HUDEP-2 (cell line): Measurements from ENCODE around the gene GID4.
A peak's percentile ranks its signal among the peaks of the same experiment; 100 is the strongest.

ENCODE experiments used
- DNase-seq, 76 experiments: peaks; one replicate each; lab custom pipeline; 2025; ENCODE audit not compliant: unreplicated experiment in 76 of 76; lab: John Stamatoyannopoulos, UW

The GID4 gene

DNA sequence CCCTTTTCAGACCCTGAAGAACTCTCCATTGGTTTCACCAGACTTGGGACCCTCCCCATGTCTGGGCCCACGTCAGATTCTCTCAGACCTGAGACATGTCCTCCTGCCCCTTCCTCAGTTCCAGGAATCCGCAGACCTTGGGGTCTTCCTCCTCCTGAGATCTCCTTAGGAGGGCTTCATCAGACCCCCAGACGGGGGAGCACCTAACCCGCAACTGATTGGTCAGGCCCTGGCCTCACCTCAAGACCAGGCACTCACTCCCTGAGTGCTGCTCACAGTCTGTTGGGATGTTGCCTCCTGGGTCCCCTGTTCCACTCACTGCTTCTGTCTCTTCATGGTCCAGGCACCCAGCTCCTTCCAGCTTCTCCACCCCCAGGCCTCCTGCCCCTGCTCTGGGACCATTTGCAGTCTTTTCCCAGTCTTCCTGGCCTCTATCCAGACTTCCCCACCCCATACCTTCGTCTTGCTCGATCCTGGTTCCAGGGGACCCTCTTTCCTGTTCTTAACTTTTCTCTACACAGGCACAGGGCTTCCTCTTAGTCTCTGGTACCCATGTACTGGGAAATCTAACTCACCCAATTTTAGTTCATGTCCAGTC is 1.2 kb downstream of the GID4 start:
- peak in 7 of 76 experiments; percentile 3 to 27 (median 17) for DNase-seq

DNA sequence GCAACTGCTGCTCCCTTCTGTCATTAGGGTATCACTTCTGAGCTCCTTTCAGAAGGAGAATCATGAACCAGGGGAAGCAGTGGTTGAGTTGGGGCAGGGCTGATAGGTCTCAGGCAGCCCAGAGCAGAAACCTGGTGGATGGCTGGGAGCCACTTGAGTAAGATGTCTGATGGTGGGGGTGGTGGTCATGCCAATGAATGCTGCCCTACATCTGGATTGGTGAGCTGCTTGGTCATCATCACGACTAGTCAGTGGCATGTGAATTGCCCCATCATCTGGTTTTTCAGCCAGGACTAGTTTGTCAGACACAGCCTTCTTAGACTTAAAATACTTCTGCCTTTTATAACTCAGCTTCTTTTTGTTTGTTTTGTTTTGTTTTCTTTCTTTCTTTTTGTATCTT is 2.6 kb downstream of the GID4 start:
- peak in 45 of 76 experiments; percentile 8 to 61 (median 36) for DNase-seq

DNA sequence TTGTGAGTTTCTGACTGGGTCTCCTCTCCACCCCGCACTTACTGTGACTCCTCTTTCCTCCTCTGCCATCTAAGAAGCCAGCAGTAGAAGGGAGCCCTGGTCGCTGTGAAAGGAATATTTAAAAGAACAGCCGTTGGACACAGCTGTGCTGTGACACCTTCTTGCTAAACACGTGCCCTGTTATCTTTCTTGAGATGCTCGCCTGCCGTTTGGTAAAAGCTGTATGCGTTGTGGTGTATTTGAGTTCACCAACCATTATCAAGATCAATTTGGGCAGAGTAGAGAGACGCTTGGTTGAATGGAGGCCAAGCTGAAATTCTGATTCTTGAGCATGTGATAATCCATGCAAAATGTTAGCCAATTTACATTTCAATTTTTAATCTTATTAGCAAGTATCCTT is 3.8 kb downstream of the GID4 start:
- peak in 72 of 76 experiments; percentile 24 to 90 (median 70) for DNase-seq

DNA sequence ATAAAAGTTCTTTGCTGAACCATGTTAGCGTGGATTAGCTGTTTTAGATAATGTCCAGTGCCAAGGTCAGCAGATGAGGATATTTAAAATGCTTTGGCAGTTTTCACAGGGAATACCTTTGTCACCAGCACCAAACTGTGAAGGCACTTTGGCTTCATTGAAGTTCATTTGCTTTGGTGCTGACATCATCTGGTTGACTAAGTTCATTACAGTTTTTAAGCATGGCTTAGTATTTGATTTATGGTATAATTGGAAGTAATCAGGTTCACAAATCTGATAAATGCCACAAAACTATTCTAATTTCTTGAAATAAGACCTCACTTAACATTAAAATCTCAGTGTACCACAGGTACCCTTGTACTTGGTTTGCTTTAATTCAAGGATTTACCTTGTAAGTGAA is 4.3 kb downstream of the GID4 start:
- DNase-seq: peak in 13 of 76 experiments; percentile 15 to 46 (median 32)

DNA sequence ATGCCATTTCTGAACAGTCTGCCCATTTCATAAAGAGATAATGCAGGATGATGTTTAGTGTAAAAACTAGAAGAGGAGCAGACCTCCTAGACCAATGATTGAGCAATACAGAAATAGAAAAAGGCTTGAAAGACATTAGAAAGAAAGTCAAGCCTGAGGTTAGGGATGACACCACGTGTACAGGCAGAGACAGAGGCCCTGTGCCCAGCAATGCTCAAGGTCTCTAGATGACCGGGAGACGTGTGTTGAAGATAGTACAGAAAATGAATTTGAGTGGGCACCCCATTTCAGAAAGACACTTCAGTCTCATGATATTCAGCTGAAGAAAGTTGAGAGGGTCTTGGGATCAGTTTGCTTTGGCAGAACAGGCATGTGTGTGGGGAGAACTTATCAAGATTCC is 5.4 kb downstream of the GID4 start:
- DNase-seq: no peak

- DNase-seq: no peak
Measured at GRCh38 chr17:18045691-18046350, 6.6 kb downstream of the GID4 start.

GRCh38 chr17:18055597-18055996 is 16.4 kb downstream of the GID4 start:
- no peak for DNase-seq

GRCh38 chr17:18056214-18056613 is 17.0 kb downstream of the GID4 start:
- no peak for DNase-seq

- no peak for DNase-seq
Measured at GRCh38 chr17:18059283-18059682, 20.1 kb downstream of the GID4 start.

DNA sequence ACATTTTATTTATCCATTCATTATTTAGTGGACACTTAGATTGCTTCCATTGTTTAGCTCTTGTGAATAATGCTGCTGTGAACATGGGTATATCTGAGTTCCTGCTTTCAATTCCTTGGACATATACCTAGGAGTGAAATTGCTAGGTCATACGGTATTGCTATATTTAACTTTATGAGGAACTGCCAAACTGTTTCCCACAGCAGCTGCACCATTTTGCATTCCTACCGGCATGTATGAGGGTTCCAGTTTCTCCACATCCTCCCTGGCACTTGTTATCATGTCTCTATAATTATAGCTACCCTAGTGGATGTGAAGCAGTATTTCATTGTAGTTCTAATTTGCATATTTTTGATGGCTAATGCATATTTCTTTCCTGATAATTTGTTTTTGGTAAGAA is 24.8 kb downstream of the GID4 start:
- no peak for DNase-seq

DNA sequence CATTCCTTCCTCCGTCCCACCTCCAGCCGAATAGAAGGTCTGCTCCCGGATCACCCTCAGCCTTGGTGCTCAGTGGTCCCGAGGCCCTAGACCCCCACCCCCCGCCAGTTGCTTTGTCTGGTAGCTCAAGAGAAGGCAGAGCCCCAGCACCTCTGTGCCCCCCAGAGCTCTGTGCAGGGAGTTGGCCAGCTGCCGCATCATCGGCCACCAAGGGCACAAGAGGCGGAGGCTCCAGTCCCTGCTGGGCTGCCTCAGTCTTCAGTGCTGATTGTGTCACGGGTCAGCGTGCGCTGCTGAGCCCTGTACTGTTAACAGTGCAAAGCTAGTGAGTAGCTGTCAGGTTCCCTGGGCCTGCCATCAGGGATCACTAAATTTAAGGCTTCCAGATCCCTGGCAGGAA is 26.3 kb downstream of the GID4 start:
- DNase-seq: no peak

DNA sequence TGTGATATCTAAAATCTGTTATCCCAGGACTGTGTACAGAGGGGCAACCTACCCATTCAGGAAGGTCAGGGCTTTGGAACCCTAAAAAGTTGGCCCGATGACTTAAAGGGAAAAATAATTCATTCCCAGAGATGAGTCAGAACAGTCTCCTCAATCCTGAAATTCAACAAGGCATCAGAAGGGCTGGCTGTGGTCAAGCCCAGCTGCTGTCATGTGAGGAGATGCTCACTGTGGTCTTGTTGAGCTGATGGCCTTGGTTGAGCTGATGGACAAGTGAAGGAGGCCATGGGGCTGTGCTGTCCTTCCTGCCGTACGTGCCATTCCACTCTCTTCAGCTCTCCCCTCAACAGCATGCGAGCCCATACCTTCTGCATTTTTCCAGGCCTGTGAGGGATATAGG is 27.7 kb downstream of the GID4 start:
- no peak for DNase-seq

- DNase-seq: peak in 3 of 76 experiments; percentile 5 to 7 (median 5)
Measured at GRCh38 chr17:18069101-18069500, 29.9 kb downstream of the GID4 start.

DNA sequence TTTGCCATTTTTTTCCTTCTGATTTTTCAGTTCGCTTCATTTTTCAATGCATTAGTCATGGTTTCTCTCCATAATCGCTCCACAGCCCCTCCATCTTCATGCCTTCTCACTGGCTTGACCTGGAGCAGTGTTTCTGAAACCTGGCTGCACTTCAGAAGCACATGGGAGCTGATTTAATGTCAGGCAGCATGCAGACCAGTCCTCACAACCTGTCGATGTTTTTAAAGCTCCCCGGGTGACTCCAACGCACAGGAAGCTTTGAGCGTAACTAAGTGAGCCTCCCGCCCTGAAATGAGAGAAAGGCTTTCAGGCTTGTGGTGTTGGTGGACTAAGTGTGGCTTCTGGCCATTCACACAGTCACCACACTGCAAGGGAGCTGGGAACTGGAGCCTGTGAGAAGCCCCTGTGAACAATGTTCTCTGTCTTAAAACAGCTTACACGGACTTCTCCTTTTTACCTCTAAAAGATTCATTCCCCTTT is 31.7 kb downstream of the GID4 start:
- no peak for DNase-seq

DNA sequence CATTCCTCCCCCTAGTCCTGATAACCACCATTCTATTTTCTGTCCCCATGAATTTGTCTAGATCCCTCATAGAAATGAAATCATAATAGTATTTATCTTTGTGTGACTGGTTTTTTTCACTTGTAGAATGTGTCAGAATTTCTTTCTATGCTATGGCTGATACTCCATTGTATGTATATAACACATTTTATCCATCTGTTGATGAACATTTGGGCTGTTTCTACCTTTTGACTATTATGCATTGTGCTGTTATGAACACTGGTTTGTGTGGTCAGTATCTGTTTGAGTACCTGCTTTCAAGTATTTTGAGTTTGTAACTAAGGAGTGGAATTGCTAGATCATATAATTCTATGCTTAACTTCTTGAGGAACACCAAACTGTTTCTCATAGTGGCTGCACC is 32.5 kb downstream of the GID4 start:
- no peak for DNase-seq

DNA sequence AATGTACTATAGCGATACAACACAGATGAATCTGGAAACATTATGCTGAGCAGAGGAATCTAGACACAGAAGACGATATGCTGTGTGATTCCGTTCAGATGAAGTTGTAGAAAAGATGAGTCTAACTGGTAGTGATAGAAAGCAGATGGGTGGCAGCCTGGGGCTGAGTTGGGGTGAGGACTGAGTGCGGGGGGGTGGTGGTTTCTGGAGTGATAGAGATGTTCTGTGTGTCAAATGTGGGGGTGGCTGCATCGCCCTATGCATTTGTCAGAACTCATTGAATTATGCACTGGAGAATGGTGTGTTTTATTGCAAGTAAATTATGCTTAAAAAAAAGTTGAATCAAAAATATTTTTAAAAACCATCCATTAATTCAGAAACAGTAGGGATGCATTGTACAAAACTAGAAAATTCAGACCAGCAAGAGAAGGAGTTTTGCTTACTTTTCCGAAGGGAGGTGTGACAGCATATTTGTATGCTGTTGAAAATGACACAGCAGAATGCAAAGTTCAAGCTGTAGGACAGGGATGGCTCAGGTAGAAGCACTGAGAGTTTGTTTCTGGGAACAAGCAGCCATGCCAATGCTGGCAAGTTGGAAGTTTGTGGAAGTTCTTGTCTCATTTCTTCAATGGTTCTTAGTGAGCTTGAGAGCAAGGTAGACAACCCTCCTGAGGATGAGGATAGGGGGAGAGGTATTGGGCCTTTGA is 35.5 kb downstream of the GID4 start:
- peak in 1 of 76 experiments; percentile 11 for DNase-seq

DNA sequence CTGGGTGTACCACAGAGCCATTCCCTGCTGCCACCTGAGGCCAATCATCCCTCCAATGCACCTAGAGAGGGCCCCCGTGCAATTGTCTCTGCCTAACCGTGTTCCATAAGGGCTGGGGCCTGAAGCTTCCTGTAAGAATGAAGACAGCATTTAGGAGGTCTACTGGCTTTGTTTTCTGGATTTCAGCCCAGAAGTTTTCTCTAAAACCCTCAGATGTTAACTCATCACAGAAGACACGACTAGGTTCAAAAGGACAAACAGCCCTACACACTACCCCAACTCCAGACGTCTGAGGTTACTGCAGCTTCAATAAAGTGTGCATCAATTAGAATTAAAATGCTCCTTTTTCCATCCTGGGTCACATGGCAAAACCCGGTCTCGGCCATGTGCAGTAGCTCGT is 37.7 kb downstream of the GID4 start:
- DNase-seq: no peak

- DNase-seq: no peak
Measured at GRCh38 chr17:18079543-18079942, 40.3 kb downstream of the GID4 start.

DNA sequence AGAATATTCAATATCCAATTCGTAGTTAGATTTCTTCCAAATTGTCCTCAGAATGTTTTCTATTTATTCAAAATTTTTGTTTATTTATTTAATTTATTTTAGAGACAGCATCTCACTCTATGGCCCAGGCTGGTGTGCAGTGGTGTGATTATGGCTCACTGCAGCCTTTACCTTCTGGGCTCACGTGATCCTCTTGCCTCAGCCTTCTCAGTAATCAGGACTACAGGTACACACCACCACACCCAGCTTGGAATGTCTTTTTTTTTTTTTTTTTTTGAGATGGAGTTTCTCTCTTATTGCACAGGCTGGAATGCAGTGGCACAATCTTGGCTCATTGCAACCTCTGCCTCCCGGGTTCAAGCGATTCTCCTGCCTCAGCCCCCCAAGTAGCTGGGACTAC is 45.0 kb downstream of the GID4 start:
- DNase-seq: no peak

GRCh38 chr17:18087610-18088491 is 48.6 kb downstream of the GID4 start, which contains the start of gene DRG2:
TSS of gene DRG2 (plus strand) at chr17:18087948. CDS start at chr17:18088024, 76 bp downstream.
- peak in 74 of 76 experiments; percentile 18 to 94 (median 84) for DNase-seq

- no peak for DNase-seq
Measured at GRCh38 chr17:18089613-18090012, 50.4 kb downstream of the GID4 start.
